HCT116 (cell line): ENCODE measurements around the gene WASF2. TPM values are rescaled to one million over a fixed set of nuclear protein-coding genes. Genes with fewer than 3 reads are reported as not detected.

Experiments
- ATAC-seq: fragments of 200-7000 bp; cut with Tn5 transposase; 2 replicates; pipeline ENCODE4 v1.9.1; 2020; ENCODE audit warnings: mild to moderate bottlenecking, moderate library complexity
- BruUV-seq: library from RNA; stranded (reverse); fragments of 400-500 nt; replicated peaks from 2 replicates; lab custom pipeline; 2021; lab: Mats Ljungman, UMichigan
- CTCF ChIA-PET: fragments of 300-600 bp; sonication (Branson Sonifier 250); formaldehyde crosslinking; loops from one replicate; lab custom pipeline; 2021; ENCODE audit warnings: antibody characterized with exemption; lab: Charles Lee
- POLR2A ChIA-PET: fragments of 300-600, 350-600 bp; sonication (Branson Sonifier 250); formaldehyde crosslinking; loops from one replicate; lab custom pipeline; 2021; ENCODE audit warnings: antibody characterized with exemption; lab: Charles Lee
- RAD21 ChIA-PET, 2 experiments: fragments of 300-600 bp; sonication (Branson Sonifier 250); formaldehyde crosslinking; loops; one replicate each; lab custom pipeline; 2023; ENCODE audit warnings: low total read pairs in 2 of 2; ENCODE audit not compliant: uncharacterized antibody in 2 of 2, unreplicated experiment in 2 of 2, low non-redundant PET in 1 of 2; lab: Charles Lee
- DNase-seq: peaks from one replicate; pipeline ENCODE4 v3.0.0-alpha.2; 2010; ENCODE audit warnings: low read depth, low spot score
- H2AFZ ChIP-seq: fragments of 200-600 bp; shearing (Covaris generic), sonication (generic); 2 replicates; pipeline ENCODE4 v1.6.1; 2017; ENCODE audit warnings: low read depth, mixed run types, mixed read lengths, antibody characterized with exemption, low read length; ENCODE audit not compliant: poor library complexity, severe bottlenecking
- H3K27ac ChIP-seq: 2 replicates; pipeline ENCODE4 v1.5.1; 2012; ENCODE audit warnings: low read depth, low read length
- H3K27me3 ChIP-seq: fragments of 200-600 bp; sonication (generic); 2 replicates; pipeline ENCODE4 v1.6.1; 2016; ENCODE audit warnings: mixed run types, low read length, mixed read lengths; ENCODE audit not compliant: insufficient read depth
- H3K36me3 ChIP-seq, 2 experiments: fragments of 200-500 bp in 1 of 2; fragments of 200-600 bp in 1 of 2; sonication (Bioruptor generic) in 1 of 2; sonication (generic) in 1 of 2; 2 replicates each; pipeline versions ENCODE4 v1.5.1 to v1.6.1; 2014 to 2016; ENCODE audit warnings: low read length in 2 of 2, inconsistent platforms in 1 of 2, mixed read lengths in 1 of 2, mixed run types in 1 of 2; ENCODE audit not compliant: insufficient read depth in 2 of 2, control insufficient read depth in 1 of 2
- H3K4me1 ChIP-seq, 2 experiments: fragments of 200-600 bp in 1 of 2; sonication (generic) in 1 of 2; 2 replicates each; pipeline versions ENCODE4 v1.5.1 to v1.6.1; 2012 to 2017; ENCODE audit warnings: low read length in 2 of 2, inconsistent platforms in 1 of 2, mild to moderate bottlenecking in 1 of 2, mixed read lengths in 1 of 2, mixed run types in 1 of 2, moderate library complexity in 1 of 2; ENCODE audit not compliant: insufficient read depth in 2 of 2, control insufficient read depth in 1 of 2
- H3K4me2 ChIP-seq: fragments of 200-600 bp; sonication (generic); 2 replicates; pipeline ENCODE4 v1.6.1; 2017; ENCODE audit warnings: mixed run types, low read length, mixed read lengths
- H3K4me3 ChIP-seq, 2 experiments: fragments of 200-600 bp in 1 of 2; sonication (generic) in 1 of 2; replicated peaks in 1 of 2; 2 replicates each; pipeline ENCODE4 v1.5.1; 2011 to 2016; ENCODE audit warnings: low read length in 2 of 2, control low read depth in 1 of 2, low read depth in 1 of 2, mild to moderate bottlenecking in 1 of 2, mixed read lengths in 1 of 2, mixed run types in 1 of 2
- H3K79me2 ChIP-seq: fragments of 200-600 bp; sonication (generic); 2 replicates; pipeline ENCODE4 v1.6.1; 2017; ENCODE audit warnings: mild to moderate bottlenecking, mixed run types, low read length, moderate library complexity, mixed read lengths; ENCODE audit not compliant: insufficient read depth
- H3K9ac ChIP-seq: fragments of 200-600 bp; sonication (generic); 2 replicates; pipeline ENCODE4 v1.6.1; 2016; ENCODE audit warnings: low read length, mixed read lengths
- H3K9me2 ChIP-seq: fragments of 200-600 bp; sonication (generic), shearing (Covaris generic); 2 replicates; pipeline ENCODE4 v1.6.1; 2017; ENCODE audit warnings: mixed run types, mild to moderate bottlenecking, moderate library complexity; ENCODE audit not compliant: insufficient read depth
- H3K9me3 ChIP-seq, 2 experiments: fragments of 200-500 bp in 1 of 2; fragments of 200-600 bp in 1 of 2; sonication (Bioruptor generic) in 1 of 2; sonication (generic) in 1 of 2; 2 replicates each; pipeline ENCODE4 v1.6.1; 2014 to 2017; ENCODE audit warnings: low read length in 2 of 2, mixed read lengths in 2 of 2, inconsistent platforms in 1 of 2, low read depth in 1 of 2, mild to moderate bottlenecking in 1 of 2, mixed run types in 1 of 2, moderate library complexity in 1 of 2; ENCODE audit not compliant: control insufficient read depth in 1 of 2, insufficient read depth in 1 of 2
- H4K20me1 ChIP-seq: fragments of 200-600 bp; sonication (generic), shearing (Covaris generic); 2 replicates; pipeline ENCODE4 v1.6.1; 2017; ENCODE audit warnings: mixed run types, mild to moderate bottlenecking, moderate library complexity; ENCODE audit not compliant: insufficient read depth
- CBX3 ChIP-seq: IDR thresholded peaks from 2 replicates; pipeline ENCODE4 v1.6.1; 2012; ENCODE audit warnings: low read depth
- EGR1 ChIP-seq: IDR thresholded peaks from 2 replicates; pipeline ENCODE4 v1.6.1; 2012; ENCODE audit warnings: low read depth
- EZH2 ChIP-seq: fragments of 200-600 bp; sonication (generic); IDR thresholded peaks from 2 replicates; pipeline ENCODE4 v1.6.1; 2017; ENCODE audit warnings: antibody characterized with exemption, mixed run types
- JUND ChIP-seq: IDR thresholded peaks from 2 replicates; pipeline ENCODE4 v1.6.1; 2012
- POLR2AphosphoS5 ChIP-seq: IDR thresholded peaks from 2 replicates; pipeline ENCODE4 v1.6.1; 2011; ENCODE audit warnings: mild to moderate bottlenecking, low read depth, low read length, moderate library complexity
- RAD21 ChIP-seq: IDR thresholded peaks from 2 replicates; pipeline ENCODE4 v1.6.1; 2012; ENCODE audit warnings: low read depth, mild to moderate bottlenecking
- SP1 ChIP-seq: IDR thresholded peaks from 2 replicates; pipeline ENCODE4 v1.6.1; 2012; ENCODE audit warnings: low read depth
- TCF7L2 ChIP-seq: IDR thresholded peaks from 2 replicates; pipeline ENCODE4 v1.7.0; 2011; ENCODE audit warnings: borderline replicate concordance, inconsistent platforms; ENCODE audit not compliant: insufficient read depth, insufficient read length; ENCODE audit errors: extremely low read depth
- ZNF274 ChIP-seq: fragments of 200-500 bp; sonication (Bioruptor generic); IDR thresholded peaks from 2 replicates; pipeline ENCODE4 v1.6.1; 2014; ENCODE audit warnings: mild to moderate bottlenecking, low read depth, low read length, inconsistent platforms
- intact Hi-C: fragments of 100-400 bp; cut with micrococcal nuclease; formaldehyde crosslinking; loops from 2 replicates; pipeline ENCODE4 v1.10.0; 2022
- total RNA-seq: library from RNA; stranded (reverse); gene quantifications from one replicate; pipeline ENCODE4 v1.2.1, GENCODE V29; 2021; ENCODE audit not compliant: unreplicated experiment
- TF ChIP-seq, protein P1 (sequence below), 3 experiments: fragments of 200-600 bp in 1 of 3; sonication (generic) in 1 of 3; IDR thresholded peaks in 2 of 3; conservative IDR thresholded peaks in 1 of 3; 2 replicates each; pipeline ENCODE4 v1.5.1; 2012 to 2017; ENCODE audit warnings: low read depth in 2 of 3, low read length in 2 of 3, antibody characterized with exemption in 1 of 3, borderline replicate concordance in 1 of 3, control low read depth in 1 of 3, mild to moderate bottlenecking in 1 of 3, mixed read lengths in 1 of 3, mixed run types in 1 of 3, moderate library complexity in 1 of 3; ENCODE audit not compliant: insufficient read depth in 1 of 3
- TF ChIP-seq, protein P2 (sequence below): IDR thresholded peaks from 2 replicates; pipeline ENCODE4 v1.6.1; 2012

The WASF2 gene
- total RNA-seq, 1 experiment from 2014 or later = 111 TPM

GRCh38 chr1:27513958-27514357 lies 24.0 kb upstream of the WASF2 start (continued):
- TF ChIP-seq JUND (no peak), RAD21 (no peak), TCF7L2 (no peak), EZH2 (no peak), EGR1 (no peak), POLR2AphosphoS5 (no peak), SP1 (no peak)
- TF ChIP-seq, protein P1, sequence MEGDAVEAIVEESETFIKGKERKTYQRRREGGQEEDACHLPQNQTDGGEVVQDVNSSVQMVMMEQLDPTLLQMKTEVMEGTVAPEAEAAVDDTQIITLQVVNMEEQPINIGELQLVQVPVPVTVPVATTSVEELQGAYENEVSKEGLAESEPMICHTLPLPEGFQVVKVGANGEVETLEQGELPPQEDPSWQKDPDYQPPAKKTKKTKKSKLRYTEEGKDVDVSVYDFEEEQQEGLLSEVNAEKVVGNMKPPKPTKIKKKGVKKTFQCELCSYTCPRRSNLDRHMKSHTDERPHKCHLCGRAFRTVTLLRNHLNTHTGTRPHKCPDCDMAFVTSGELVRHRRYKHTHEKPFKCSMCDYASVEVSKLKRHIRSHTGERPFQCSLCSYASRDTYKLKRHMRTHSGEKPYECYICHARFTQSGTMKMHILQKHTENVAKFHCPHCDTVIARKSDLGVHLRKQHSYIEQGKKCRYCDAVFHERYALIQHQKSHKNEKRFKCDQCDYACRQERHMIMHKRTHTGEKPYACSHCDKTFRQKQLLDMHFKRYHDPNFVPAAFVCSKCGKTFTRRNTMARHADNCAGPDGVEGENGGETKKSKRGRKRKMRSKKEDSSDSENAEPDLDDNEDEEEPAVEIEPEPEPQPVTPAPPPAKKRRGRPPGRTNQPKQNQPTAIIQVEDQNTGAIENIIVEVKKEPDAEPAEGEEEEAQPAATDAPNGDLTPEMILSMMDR (IDR thresholded peaks at IDR 0.05 in 2 of 3, conservative IDR thresholded peaks at IDR 0.05 in 1 of 3; ENCODE audit: borderline replicate concordance in 1 of 3, insufficient read depth in 1 of 3, low read depth in 2 of 3, low read length in 2 of 3) = no peak
- TF ChIP-seq, protein P2, sequence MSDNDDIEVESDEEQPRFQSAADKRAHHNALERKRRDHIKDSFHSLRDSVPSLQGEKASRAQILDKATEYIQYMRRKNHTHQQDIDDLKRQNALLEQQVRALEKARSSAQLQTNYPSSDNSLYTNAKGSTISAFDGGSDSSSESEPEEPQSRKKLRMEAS = no peak

- ATAC-seq (no peak), DNase-seq (no peak)
- H2AFZ ChIP-seq = no peak overlapping the region
- no peak overlapping the region for H3K9ac ChIP-seq
- H3K27ac ChIP-seq = no peak overlapping the region
- no peak overlapping the region for H3K4me3 ChIP-seq
- no peaks in the 10 kb centered on the region for H4K20me1 ChIP-seq
- POLR2A ChIA-PET = no interaction called here
- H3K9me2 ChIP-seq = no peaks in the 10 kb centered on the region
- CTCF ChIA-PET = no interaction called here
- H3K27me3 ChIP-seq = no peaks in the 10 kb centered on the region
- BruUV-seq = no TSS peak
- peaks cover 11 to 29% of the 10 kb centered on the region in 2 experiments for H3K4me1 ChIP-seq
- H3K9me3 ChIP-seq = no peaks in the 10 kb centered on the region
- no peak overlapping the region for H3K4me2 ChIP-seq
- intact Hi-C loops = no loop called here
- RAD21 ChIA-PET = no interaction called here
- no peaks in the 10 kb centered on the region for H3K36me3 ChIP-seq
- no peak for TF ChIP-seq EZH2
- no peak for TF ChIP-seq CBX3
- TF ChIP-seq TCF7L2 = no peak
- no peak for TF ChIP-seq EGR1
- no peak for TF ChIP-seq ZNF274
- H3K79me2 ChIP-seq = no peaks in the 10 kb centered on the region
Measured at GRCh38 chr1:27513528-27513927, 23.6 kb upstream of the WASF2 start.
